ENCODE measurements around the gene FOXRED2.
"Not testable (repeated sequence)": the region's sequence is repeated elsewhere in the genome, so short reads cannot be mapped to it uniquely, and the experiment has no call there.

FOXRED2 gene

GRCh38 chr22:36469094-36469710 is 37.6 kb downstream of the FOXRED2 start:
- no peak for DNase-seq

DNA sequence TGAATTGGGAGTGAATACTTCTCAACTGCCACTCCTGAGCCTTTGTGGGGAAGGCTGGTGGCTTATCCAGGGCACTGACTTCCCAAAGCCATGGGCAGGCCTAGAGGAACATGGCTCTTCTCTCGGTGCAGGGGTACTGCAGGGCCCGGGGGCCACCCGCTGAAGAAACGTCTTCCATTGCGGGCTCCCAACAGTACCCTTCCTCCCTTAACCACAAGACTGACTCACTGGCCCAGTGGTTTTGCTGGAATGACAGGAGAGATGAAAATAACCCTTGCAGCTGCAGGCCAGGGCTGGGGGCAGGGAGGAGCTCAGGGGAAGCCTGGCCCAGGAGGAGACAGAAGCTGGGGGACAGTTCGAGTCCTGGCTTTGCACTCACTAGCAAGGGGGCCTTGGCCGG is 38.9 kb downstream of the FOXRED2 start:
- no peak for DNase-seq

GRCh38 chr22:36467042-36467810 is 39.6 kb downstream of the FOXRED2 start:
- no peak for DNase-seq

DNA sequence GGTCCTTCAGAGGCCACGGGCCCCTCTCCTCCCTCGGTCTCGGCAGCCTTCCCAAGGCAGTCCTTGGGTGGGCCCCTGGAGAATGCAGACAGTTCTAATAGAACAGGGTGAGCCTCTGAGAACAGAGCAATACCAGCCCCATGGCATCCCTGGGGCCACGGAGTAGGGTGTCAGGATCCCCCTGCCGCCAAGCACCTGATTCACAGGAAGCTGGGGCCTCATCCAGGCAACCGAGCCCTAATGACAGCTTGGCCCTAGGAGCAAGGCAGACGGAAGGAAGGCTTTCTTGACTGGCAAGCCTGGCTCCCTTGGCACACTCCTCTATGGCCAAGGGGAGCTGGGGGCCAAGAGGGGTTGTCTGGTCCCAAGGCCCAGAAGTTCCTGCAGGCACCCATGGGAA is 40.6 kb downstream of the FOXRED2 start:
- no peak for DNase-seq

DNA sequence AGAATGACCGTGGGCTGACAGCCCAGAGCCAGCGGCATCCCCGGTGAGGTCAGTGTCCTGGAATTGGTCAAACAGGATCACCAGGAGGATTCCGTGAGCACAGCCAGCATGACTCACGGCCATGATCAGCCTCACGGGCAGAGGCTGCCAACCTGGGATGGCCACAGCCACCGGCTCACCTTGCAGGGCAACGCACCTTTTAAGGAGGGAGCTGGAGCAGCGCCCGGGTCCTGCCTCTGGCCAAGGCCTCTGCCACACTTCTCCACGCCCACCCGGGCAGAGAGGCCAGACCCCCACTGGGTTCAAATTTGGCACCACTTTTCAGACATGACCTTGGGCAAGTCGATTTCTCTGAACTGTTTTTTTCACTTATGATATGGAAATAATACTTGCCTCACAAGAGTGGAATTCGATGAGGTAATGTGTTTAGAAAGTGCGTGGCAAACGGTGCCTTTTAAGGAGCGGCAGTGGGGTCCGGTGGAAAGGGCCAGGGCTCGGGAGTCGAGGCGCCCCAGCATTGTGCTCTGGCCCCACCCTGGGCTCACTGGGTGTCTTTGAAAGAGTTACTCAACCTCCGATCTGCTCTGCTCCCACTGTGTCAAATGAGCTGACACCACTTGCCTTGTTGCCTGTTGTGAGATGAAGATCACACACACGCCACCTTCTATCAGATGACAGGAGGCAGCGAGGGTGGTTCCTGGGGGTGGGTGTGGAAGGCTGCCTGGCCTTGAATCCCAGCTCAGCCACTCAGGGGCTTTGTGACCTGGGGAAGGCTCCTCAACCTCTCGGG is 41.4 kb downstream of the FOXRED2 start:
- no peak for DNase-seq

DNA sequence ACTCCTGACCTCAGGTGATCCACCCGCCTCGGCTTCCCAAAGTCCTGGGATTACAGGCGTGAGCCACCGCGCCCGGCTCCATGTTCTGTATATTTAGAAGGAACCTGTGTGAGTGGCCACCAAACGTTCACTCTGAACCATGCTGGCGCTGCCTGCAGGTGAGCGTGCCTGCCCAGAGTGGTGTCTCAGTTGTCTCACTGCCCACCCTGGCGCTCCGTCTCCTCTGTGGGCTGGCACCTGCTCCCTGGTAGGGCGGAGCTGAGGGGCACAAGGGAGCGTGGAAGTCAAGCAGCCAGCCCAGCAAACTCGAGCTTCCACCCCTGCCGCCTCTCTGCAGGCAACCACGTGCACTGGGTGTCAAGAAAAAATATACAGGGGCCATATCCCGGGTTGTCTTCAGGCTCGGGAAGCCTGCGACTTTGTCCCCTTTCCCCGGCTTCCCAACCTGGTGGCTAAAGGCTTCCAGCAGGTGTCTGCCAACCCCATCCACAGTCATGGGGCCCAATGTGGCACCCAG is 42.1 kb downstream of the FOXRED2 start:
- no peak for DNase-seq

- no peak for DNase-seq
Observed at GRCh38 chr22:36463783-36464184, 43.1 kb downstream of the FOXRED2 start.

DNA sequence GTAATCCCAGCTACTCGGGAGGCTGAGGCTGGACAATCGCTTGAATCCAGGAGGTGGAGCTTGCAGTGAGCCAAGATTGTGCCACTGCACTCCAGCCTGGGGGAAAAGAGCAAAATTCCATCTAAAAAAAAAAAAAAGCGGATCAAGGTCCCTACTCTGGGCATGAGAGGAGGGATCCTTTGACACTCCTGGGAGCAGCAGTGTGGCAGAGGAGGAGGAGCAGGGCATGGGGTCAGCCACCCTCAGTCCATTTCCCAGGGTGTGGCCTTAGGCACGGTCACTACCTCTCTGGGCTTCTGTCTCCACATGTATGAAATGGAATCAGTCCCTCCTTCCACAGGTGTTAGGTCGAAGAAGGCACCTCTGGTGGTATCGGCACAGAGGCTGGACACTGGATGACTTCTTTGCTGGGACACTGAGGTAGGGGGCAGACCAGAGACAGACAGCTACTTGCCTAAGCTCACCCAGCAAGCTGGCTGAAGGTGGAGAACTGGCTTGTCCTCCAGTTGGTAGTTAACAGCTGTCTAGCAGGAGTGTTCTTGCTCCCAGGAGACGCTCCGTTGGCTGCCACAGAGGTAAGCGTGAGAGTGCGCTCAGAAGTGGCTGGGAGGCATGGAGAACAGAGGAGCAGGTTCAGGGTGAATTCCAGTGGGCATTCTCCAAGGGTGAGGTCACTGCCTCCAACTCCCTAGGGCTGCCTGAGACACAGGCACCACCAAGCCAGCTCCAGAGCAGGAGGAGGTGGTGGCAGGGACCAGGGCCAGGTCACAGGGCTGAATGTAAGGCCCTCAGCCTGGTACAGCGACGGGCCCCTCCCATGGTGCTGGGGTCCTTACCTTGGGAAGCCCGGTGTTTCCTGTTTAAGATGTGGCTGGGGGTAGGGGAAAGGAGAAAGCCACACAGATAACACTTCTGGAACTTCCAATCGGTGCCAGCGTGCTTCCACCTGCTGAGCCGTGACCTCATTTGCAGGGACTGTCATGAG is 44.9 kb downstream of the FOXRED2 start:
- DNase-seq: no peak

- no peak for DNase-seq
Observed at GRCh38 chr22:36460202-36460601, 46.6 kb downstream of the FOXRED2 start.

GRCh38 chr22:36457688-36458450 is 49.0 kb downstream of the FOXRED2 start:
- DNase-seq: no peak

- DNase-seq: no peak
Observed at GRCh38 chr22:36456464-36456845, 50.4 kb downstream of the FOXRED2 start.

GRCh38 chr22:36455571-36456463 is 51.0 kb downstream of the FOXRED2 start:
- no peak for DNase-seq

- DNase-seq: no peak
Observed at GRCh38 chr22:36454916-36455570, 51.8 kb downstream of the FOXRED2 start.

GRCh38 chr22:36453855-36454378 is 52.9 kb downstream of the FOXRED2 start:
- no peak for DNase-seq

- not testable (repeated sequence) for DNase-seq
Observed at GRCh38 chr22:36452978-36453607, 53.7 kb downstream of the FOXRED2 start.

GRCh38 chr22:36452250-36452977 is 54.4 kb downstream of the FOXRED2 start:
- DNase-seq: no peak

DNA sequence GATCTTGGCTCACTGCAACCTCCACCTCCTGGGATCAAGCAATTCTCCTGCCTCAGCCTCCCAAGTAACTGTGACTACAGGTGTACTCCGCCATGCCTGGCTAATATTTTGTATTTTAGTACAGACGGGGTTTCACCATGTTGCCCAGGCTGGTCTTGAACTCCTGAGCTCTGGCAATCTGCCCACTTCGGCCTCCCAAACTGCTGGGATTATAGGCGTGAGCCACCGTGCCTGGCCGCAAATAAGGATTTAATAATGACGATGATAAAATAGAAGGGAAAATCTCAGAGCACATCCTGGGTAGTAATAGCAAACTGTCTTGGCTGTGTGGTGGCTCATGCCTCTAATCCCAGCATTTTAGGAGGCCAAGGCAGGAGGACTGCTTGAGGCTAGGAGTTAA is 55.9 kb downstream of the FOXRED2 start:
- DNase-seq: not testable (repeated sequence)

GRCh38 chr22:36449596-36450175 is 57.2 kb downstream of the FOXRED2 start:
- no peak for DNase-seq
